Activated CD4-positive, alpha-beta T cell treated with anti-CD3 and anti-CD28 coated beads, Interleukin-2, amount 50 U/mL, for 48 hours (primary cell): ENCODE measurements around the gene ACACB.

Experiments
- DNase-seq, 2 experiments: peaks; one replicate each; pipeline ENCODE4 v3.0.0-alpha.2; 2020

The ACACB gene

DNA sequence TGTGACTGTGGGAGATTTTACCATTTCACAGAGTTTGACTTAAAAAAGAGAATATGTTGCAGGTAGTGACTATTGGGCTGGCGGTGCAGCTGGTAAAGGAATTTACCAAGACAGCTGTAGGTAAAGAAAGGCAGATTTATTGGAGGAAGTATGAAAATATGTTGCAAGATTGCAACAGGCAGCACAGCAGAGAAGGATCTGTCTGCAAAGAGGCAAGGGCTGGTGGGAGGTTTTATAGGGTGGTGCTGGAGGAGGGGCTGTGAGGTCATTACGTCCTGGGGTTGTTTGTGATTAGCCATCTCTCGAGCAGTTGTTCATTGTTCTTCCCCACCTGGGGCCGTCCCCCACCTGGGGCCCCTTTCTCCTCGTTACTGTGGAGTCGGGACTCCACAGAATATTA lies 62.1 kb downstream of the ACACB start:
- DNase-seq = no peak

DNA sequence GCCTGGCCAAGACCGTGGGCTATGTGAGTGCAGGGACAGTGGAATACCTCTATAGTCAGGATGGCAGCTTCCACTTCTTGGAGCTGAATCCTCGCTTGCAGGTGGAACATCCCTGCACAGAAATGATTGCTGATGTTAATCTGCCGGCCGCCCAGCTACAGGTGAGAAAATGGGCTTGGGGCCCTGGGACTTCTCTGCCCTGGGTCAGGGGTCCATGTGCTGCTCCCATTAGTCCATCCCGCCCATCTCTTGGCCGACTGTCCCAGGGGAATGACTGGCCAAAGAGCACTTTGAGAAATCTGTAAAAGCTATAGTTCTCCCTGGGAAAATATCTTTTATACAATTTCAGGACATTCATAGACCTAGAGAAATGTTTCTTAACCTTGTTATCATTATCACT lies 63.5 kb downstream of the ACACB start:
- no peak for DNase-seq

DNA sequence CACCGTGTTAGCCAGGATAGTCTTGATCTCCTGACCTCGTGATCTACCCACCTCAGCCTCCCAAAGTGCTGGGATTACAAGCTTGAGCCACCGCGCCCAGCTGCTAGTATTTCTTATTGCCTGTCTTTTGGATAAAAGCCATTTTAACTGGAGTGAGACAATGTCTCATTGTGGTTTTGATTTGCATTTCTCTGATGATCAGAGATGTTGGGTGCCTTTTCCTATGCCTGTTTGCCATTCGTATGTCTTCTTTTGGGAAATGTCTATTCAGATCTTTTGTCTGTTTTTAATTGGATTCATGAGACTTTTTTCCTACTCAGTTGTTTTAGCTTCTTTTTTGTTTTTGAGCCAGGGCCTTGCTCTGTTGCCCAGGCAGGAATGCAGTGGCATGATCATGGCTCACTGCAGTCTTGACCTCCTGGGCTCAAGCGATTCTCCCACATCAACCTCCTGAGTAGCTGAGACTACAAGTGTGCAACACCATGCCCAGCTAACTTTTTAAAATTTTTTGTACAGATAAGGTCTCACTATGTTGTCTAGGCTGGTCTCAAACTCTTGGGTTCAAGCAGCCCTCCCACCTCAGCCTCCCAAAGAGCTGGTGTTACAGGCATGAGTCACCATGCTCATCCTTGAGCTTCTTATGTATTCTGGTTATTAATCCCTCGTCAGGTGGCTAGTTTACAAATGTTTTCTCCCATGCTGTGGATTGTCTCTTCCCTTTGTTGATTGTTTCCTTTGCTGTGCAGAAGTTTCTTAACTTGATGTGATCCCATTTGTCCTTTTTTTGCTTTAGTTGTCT lies 65.9 kb downstream of the ACACB start:
- DNase-seq = no peak

DNA sequence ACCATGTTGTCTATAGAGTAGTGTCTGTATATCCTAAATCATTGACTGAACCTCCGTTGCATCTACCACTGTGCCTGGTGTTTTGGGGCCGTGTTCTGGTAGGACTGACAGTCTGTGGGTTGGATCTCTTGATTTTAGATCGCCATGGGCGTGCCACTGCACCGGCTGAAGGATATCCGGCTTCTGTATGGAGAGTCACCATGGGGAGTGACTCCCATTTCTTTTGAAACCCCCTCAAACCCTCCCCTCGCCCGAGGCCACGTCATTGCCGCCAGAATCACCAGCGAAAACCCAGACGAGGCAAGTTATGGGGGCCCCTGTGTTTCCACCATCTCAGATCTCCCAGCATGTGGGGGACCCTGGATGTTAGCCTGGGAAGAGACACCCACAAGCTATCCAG lies 69.1 kb downstream of the ACACB start:
- no peak for DNase-seq

DNA sequence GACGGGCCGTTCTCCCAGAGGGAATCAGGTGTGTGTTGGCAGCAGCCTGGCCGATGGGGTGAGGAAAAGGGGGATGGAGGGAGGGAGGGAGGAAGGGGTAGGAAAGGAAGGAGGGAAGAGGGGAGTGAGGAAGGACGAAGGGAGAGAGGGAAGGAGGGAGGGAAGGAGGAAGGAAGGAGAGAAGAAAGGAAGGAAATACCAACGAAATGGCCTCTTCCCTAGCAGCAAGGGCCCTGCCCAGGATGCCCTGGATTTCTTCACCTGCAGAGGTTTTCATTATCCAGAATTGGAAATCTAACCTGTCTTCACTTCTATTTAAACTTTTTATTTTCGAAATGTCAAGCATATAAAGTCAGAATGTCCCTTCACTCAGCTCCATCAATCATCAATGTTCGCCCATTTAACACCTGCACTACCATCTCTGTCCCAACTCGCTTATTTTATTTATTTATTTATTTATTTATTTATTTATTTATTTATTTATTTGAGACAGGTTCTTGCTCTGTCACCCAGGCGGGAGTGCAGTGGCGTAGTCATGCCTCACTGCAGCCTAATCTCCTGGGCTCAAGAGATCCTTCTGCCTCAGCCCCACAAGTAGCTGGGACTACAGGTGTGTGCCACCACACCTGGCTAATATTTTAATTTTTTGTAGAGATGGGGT lies 70.7 kb downstream of the ACACB start:
- DNase-seq = no peak

DNA sequence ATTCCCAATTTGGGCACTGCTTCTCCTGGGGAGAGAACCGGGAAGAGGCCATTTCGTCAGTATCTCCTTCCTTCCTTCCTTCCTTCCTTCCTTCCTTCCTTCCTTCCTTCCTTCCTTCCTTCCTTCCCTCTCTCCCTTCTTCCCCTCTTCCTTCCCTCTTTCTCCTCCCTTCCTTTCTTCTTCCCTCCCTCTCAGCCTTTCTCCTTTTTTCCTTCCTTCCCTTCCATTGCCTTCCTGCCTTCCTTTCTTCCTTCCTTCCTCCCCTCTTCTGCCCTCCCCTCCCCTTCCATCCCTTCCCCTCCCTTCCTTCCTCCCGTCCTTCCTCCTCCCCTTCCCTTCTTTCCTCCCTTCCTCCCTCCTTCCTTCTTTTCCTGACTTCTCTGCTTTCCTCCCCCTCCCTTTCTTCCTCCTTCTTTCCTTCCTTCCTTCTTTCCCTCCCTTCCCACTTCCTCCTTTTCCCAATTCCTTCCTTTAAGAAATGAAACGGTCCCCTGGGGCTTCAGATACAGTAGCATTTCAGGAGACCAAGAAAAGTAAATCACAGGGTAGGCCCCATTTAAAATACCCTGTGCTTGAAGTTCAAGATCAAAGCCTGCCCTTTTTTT lies 71.8 kb downstream of the ACACB start:
- no peak for DNase-seq

DNA sequence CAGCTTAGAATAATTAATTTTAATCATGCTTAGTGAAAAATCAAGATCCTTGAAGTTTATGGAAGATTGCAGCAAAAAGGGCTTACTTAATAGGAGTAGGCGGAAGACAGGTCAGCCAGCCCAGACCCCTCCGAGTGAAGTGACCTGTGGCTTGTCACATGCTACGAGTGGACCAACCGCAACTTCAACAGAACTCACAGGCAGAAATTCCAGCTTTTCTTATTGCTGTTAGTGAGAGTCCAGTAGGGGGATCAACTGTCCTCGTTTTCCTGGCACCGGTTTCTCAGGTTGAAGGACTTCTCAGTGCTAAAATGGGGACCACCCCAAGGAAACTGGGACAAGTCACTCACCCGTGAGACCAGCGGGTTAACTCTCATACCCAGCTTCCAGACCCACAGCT lies 72.9 kb downstream of the ACACB start:
- DNase-seq = no peak

DNA sequence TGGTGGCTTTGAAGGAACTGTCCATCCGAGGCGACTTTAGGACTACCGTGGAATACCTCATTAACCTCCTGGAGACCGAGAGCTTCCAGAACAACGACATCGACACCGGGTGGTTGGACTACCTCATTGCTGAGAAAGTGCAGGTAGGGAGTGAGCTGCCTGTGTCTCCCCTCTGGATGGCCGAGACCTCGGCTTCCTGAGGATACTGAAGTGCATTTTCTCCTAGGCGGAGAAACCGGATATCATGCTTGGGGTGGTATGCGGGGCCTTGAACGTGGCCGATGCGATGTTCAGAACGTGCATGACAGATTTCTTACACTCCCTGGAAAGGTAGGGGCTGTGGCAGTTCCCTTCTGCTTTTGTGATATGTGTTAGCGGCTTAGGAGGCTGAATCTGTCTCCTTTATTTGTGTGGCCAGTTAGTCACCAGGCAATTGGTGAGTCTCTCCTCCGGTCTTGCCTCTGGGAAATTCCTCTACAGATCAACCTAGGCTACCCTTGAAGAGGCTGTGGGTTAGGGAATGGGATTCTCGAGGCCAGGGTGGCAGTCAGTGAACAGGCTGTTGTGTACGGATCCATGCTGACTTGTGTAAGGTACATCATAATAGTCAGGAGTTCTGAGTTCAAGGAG lies 75.3 kb downstream of the ACACB start:
- DNase-seq = no peak

DNA sequence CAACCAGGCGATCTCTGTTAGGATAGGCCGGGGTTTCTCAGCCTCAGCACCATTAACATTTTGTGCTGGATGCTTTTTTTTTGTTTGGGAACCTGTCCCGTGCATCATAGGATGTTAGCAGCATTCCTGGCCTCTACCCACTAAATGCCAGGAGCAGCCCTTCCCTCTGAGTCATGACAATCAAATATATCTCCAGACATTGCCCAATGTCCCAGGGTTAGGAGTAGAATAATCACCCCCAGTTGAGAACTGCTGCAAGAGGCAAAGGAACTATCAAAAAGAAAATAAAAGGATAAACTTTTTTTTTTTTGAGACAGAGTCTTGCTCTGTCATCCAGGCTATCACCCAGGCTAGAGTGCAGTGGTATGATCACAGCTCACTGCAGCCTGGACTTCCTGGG lies 76.0 kb downstream of the ACACB start:
- no peak for DNase-seq

DNA sequence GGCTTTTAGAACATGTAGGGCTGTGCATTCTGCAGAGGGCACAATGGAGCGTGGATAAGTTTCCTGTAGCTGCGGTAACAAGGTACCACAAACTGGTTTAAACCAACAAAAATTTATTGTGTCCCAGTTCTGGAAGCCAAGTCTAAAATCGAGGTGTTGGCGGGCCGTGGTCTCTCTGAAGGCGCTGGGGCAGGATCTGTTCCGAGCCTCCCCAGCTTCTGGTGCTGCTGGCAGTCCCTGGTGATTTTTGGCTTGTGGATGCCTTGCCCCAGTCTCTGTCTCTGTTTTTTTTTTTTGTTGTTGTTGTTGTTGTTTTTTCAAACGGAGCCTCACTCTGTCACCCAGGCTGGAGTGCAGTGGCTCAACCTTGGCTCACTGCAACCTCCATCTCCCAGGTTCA lies 77.5 kb downstream of the ACACB start:
- no peak for DNase-seq

DNA sequence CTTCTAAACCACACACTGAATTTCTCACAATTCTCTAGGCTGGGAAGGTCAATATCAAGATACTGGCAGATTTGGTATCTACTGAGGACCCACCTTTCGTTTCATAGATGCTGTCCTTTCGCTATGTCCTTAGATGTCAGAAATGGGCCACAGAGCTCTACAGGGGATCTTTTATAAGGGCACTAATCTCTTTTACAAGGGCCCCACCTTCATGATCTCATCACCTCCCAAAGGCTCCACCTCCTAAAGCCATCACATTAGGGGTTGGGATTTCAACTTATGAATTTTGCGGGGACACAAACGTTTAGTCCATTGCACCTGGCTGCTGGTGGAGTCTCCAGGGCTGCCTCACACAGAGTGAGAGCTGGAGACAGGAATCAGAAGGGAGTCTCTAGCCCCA lies 79.9 kb downstream of the ACACB start:
- no peak for DNase-seq

DNA sequence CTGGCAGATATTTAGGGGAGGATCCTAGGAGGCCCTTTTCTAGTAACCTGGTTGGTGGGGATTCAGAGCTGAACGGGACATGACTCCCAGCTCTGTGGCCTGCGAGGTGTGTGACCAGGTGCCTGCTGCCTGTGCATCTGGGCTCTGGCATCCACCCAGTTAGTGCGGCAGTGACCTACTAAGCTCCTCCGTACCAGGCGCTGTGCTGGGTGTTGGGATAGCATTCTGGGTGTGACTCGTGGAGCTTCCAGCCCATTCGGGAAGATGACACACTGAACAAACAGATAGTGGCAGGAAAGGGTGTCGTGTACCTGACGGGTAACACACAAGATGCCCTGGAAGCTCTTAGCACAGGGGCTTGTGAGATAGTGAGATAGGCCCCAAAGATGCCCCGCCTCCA lies 80.9 kb downstream of the ACACB start:
- DNase-seq = no peak

DNA sequence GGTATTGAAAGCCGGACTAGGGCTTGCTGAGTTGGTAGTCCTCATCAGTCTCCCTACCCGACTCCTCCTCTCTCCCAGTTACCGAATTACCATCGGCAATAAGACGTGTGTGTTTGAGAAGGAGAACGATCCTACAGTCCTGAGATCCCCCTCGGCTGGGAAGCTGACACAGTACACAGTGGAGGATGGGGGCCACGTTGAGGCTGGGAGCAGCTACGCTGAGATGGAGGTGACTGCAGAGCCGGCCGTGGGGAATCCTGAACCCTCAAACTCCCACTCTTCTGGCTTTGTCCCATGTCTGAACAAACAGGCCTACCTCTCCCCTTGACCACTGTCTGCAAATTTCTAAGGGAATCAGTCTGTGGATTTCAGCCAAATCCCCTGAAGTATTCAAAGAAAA lies 82.9 kb downstream of the ACACB start:
- no peak for DNase-seq

DNA sequence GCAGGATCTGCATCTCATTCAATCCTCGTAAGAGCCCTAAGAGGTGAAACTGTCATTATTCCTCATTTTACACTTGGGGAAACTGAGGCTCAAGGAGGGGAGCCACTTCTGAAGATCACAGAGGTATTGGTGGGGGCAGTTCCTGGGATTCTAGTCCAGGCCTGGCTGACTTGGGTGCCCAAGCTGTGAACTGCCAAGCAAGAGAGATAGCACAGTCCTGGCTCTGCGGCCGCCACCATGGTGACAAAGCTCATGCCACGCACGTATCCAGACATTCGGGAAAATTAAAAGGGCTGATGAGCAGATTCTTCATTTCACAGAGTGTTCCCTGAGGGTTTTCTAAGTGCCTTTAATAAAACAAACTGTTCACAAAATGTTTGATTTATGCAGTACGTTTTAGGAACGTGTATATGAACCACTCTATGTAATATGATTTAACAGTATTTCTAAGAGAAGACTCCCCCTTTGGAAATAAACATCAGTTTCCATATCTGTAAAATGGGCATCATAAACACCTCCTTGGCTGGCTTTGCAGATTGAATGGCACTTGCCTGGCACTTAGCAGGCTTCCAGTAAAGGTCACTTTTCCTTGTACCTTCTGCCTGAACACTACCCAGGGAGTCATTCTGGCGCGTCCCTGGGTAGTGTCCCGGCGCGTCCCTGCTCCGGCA lies 84.6 kb downstream of the ACACB start:
- no peak for DNase-seq

DNA sequence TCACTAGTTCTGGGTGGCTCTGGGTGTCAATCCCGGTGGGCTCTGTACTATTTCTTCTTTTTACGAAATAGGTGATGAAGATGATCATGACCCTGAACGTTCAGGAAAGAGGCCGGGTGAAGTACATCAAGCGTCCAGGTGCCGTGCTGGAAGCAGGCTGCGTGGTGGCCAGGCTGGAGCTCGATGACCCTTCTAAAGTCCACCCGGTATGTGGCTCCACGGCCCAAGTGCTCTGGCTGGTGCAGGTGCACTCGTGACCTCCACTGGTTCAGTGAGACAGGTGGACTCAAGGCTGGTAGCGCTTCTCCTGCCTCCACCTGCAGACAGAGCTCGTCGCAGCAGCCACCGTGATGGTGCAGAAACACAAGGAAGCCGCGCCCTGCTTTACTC lies 85.1 kb downstream of the ACACB start:
- DNase-seq = no peak

DNA sequence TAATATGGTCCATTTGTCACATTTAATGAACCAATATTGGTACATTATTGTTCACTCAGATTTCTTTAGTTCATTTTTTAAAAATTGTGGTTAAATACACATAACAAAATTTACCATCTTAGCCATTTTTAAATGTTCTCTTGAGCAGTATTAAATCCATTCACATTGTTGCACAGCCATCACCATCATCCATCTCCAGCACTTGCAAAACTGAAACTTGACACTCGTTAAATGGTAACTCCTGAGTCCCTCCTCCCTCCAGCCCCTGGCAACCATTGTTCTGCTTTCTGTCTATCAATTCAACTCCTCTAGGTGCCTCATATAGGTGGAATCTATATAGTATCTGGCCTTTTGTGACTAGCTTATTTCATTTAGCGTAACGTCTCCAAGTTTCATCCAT lies 86.4 kb downstream of the ACACB start:
- no peak for DNase-seq

DNA sequence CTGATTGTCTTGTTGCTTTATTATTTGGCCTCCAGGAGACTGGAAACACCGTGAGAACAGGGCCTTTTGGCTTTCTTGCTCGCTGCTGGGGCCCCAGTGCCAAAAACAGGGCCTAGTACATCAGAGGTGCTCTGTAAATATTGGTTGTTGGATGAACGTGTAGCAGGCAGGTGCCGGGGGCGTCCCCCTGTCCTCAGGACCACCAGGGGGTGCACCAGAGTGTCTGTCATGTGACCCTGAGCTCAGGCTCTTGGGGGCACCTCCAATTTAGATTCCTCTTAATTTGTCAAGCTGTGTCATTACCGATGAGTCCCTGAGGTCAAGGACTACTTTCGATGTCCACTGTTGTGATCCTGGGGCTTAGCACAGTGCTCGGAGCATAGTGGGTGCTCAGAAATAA lies 87.1 kb downstream of the ACACB start:
- DNase-seq = no peak

DNA sequence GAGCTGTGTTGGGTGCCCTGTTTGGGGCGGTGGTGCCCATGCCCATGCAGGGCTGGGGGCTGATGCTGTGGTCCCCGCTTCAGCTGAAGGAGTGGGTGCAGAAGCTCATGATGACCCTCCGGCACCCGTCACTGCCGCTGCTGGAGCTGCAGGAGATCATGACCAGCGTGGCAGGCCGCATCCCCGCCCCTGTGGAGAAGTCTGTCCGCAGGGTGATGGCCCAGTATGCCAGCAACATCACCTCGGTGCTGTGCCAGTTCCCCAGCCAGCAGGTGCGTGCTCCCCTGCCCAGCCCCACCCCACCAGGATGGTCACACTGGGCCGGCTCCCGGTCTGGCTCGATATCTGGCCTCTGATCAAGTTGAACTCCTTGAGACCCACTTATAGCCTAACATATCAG lies 92.7 kb downstream of the ACACB start:
- DNase-seq = no peak

DNA sequence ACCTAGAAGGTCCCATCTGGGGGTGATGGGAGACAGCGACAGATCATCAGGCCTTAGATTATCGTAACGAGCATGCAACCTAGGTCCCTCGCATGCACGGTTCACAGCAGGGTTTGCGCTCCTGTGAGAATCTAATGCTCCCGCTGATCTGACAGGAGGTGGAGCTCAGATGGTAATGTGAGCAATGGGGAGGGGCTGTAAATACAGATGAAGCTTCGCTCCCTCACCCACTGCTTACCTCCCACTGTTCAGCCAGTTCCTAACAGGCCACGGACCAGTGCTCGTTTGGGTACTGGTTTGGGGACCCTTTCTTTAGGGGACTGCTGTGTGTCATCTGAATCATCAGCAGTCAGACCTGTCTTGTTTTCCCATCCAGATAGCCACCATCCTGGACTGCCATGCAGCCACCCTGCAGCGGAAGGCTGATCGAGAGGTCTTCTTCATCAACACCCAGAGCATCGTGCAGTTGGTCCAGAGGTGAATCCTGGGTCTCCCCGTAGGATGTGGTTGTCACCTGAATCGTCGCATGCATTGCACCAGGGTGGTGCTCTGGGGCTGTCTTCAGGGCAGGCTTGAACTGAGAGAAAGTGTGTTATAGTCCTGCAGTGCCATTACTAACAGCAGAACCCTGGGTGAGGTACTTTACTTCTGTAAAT lies 96.2 kb downstream of the ACACB start:
- no peak for DNase-seq

DNA sequence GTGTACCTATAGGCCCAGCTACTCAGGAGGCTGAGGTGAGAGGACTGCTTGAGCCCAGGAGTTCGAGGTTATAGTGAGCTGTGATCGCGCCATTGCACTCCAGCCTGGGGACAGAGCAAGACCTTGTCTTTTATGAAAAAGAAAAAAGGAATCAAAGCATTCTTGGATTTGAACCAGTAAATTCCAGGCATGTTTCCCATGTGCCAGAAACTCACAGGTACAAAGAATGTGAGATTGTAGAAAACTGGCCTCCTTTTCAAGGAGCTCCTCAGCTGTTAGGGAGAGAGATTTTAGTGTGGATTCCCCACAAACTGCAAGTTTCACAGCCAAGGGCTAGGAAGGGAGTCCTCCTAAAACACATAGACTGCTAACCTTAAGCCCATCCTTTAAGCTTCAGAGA lies 97.7 kb downstream of the ACACB start:
- DNase-seq = no peak

DNA sequence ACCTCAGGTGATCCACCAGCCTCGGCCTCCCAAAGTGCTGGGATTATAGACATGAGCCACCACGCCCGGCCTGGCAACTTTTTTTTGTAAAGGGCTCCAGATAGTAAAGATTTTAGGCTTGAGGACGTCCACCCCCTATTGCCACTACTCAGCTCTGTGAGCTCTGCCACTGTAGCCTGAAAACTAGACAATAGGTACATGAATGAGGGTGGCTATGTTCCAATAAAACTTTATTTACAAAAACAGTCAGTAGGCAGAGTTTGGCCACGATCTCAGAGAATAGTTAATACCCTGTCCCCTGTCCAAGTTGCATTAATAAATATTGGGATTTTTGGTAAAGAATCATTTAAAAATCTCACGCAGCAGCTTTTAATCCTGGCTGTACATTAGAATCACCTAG lies 102.6 kb downstream of the ACACB start:
- DNase-seq = no peak

DNA sequence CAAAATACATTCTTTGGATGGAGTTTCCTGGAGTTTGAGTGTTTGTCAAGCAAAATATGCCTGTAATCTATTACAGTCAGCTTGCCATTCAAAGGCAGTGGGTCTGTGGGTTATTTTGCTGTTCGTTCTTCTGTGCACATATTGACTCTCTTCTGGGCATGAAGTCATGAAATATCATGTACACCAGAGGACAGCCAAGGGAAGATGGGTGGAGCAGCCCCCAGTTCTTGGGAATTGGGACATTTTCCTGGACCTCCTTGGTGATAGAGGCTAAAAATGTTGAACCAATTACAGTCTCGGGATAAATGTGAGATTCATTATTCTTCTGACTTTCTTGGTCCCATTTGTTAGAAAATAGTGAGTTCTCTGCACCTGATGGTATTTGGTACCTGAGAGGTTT lies 103.6 kb downstream of the ACACB start:
- DNase-seq = no peak
